ENCODE results near the gene FOXE1. TPM values are rescaled to one million over a fixed set of nuclear protein-coding genes. Genes with fewer than 3 reads are reported as not detected.
A peak's percentile ranks its signal among the peaks of the same experiment; 100 is the strongest.

The FOXE1 gene
- total RNA-seq, 1 donor from 2014 or later: not detected

GRCh38 chr9:97848215-97848479, 4.9 kb upstream of the FOXE1 start:
- Histone ChIP-seq H3K36me3 (no peaks in the 10 kb centered on the region), H3K9me3 (replicated peaks) (no peaks in the 10 kb centered on the region), H3K27me3 (ENCODE audit: low read depth) (peaks cover 100% of the 10 kb centered on the region), H3K27ac (replicated peaks) (no peak overlapping the region), H3K4me1 (peaks cover 33% of the 10 kb centered on the region), H3K4me3 (peak overlapping the region; percentile 45)
- TF ChIP-seq CTCF (IDR thresholded peaks at IDR 0.05; ENCODE audit: borderline replicate concordance): no peak
- intact Hi-C loops (cut with micrococcal nuclease): no loop called here
- DNase-seq: no peak

- intact Hi-C loops (cut with micrococcal nuclease): no loop called here
- TF ChIP-seq CTCF (IDR thresholded peaks at IDR 0.05; ENCODE audit: borderline replicate concordance): no peak
- peaks cover 100% of the 10 kb centered on the region for H3K27me3 ChIP-seq (ENCODE audit: low read depth)
- no peak for DNase-seq
- no peaks in the 10 kb centered on the region for H3K36me3 ChIP-seq
- H3K9me3 ChIP-seq (replicated peaks): no peaks in the 10 kb centered on the region
- H3K4me1 ChIP-seq: peaks cover 38% of the 10 kb centered on the region
- H3K27ac ChIP-seq (replicated peaks): no peak overlapping the region
- H3K4me3 ChIP-seq: peak overlapping the region; percentile 45
Measured at GRCh38 chr9:97848480-97849237, 4.4 kb upstream of the FOXE1 start.

- intact Hi-C loops (cut with micrococcal nuclease): no loop called here
- no peak overlapping the region for H3K27ac ChIP-seq (replicated peaks)
- TF ChIP-seq CTCF (IDR thresholded peaks at IDR 0.05; ENCODE audit: borderline replicate concordance): no peak
- no peaks in the 10 kb centered on the region for H3K9me3 ChIP-seq (replicated peaks)
- no peak for DNase-seq
- H3K4me1 ChIP-seq: peaks cover 43% of the 10 kb centered on the region
- peaks cover 100% of the 10 kb centered on the region for H3K27me3 ChIP-seq (ENCODE audit: low read depth)
- no peaks in the 10 kb centered on the region for H3K36me3 ChIP-seq
- H3K4me3 ChIP-seq: no peak overlapping the region
Measured at GRCh38 chr9:97849980-97850379, 3.0 kb upstream of the FOXE1 start.

- Histone ChIP-seq H3K9me3 (replicated peaks) (no peaks in the 10 kb centered on the region), H3K27me3 (ENCODE audit: low read depth) (peaks cover 100% of the 10 kb centered on the region), H3K4me1 (peaks cover 43% of the 10 kb centered on the region), H3K27ac (replicated peaks) (no peak overlapping the region), H3K4me3 (no peak overlapping the region), H3K36me3 (no peaks in the 10 kb centered on the region)
- intact Hi-C loops (cut with micrococcal nuclease): no loop called here
- no peak for DNase-seq
- TF ChIP-seq CTCF (IDR thresholded peaks at IDR 0.05; ENCODE audit: borderline replicate concordance): no peak
Measured at GRCh38 chr9:97850746-97851445, 2.1 kb upstream of the FOXE1 start.

GRCh38 chr9:97851446-97851883, 1.6 kb upstream of the FOXE1 start:
- no peak for DNase-seq
- H3K4me3 ChIP-seq: peak overlapping the region; percentile 59
- H3K27me3 ChIP-seq (ENCODE audit: low read depth): peaks cover 100% of the 10 kb centered on the region
- H3K36me3 ChIP-seq: no peaks in the 10 kb centered on the region
- TF ChIP-seq CTCF (IDR thresholded peaks at IDR 0.05; ENCODE audit: borderline replicate concordance): no peak
- peaks cover 43% of the 10 kb centered on the region for H3K4me1 ChIP-seq
- no peaks in the 10 kb centered on the region for H3K9me3 ChIP-seq (replicated peaks)
- intact Hi-C loops (cut with micrococcal nuclease): no loop called here
- no peak overlapping the region for H3K27ac ChIP-seq (replicated peaks)

Data from left ventricle myocardium inferior (tissue), 1 donor.